ENCODE measurements around the gene DVL2.

GRCh38 chr17:7184647-7185046 lies 49.7 kb downstream of the DVL2 start:
- TF ChIP-seq CTCF (IDR thresholded peaks at IDR 0.05) (no peak), ATF1 (CRISPR knock-in tag; IDR thresholded peaks at IDR 0.05) (no peak), MAX (CRISPR knock-in tag; IDR thresholded peaks at IDR 0.05) (no peak), NR1H2 (CRISPR knock-in tag; IDR thresholded peaks at IDR 0.05) (no peak), NR2C2 (CRISPR knock-in tag; IDR thresholded peaks at IDR 0.05) (no peak), SP1 (CRISPR knock-in tag; conservative IDR thresholded peaks at IDR 0.05) (no peak), ATF6 (CRISPR knock-in tag; IDR thresholded peaks at IDR 0.05) (no peak), PRDM15 (CRISPR knock-in tag; IDR thresholded peaks at IDR 0.05) (no peak), AFF4 (CRISPR knock-in tag; IDR thresholded peaks at IDR 0.05; ENCODE audit: borderline replicate concordance) (no peak), IRF2 (CRISPR knock-in tag; IDR thresholded peaks at IDR 0.05; ENCODE audit: borderline replicate concordance, low read depth) (no peak), IRF1 (CRISPR knock-in tag; IDR thresholded peaks at IDR 0.05) (no peak), TCF7 (CRISPR knock-in tag; IDR thresholded peaks at IDR 0.05; ENCODE audit: low read depth) (no peak), ZBTB21 (CRISPR knock-in tag; IDR thresholded peaks at IDR 0.05; ENCODE audit: borderline replicate concordance) (no peak), ZNF219 (CRISPR knock-in tag; IDR thresholded peaks at IDR 0.05; ENCODE audit: borderline replicate concordance) (no peak)
